ENCODE results near the gene MIOX. TPM values are rescaled to one million over a fixed set of nuclear protein-coding genes. Genes with fewer than 3 reads are reported as not detected.

Gene MIOX
- total RNA-seq, 4 donors from 2014 or later: not detected

GRCh38 chr22:50498322-50498890, 11.7 kb downstream of the MIOX start:
- no peak for TF ChIP-seq CTCF (IDR thresholded peaks at IDR 0.05)
- ATAC-seq (ENCODE audit: low FRiP score) (peak; percentile 74), DNase-seq (ENCODE audit: low spot score) (no peak)

GRCh38 chr22:50500452-50500851, 13.8 kb downstream of the MIOX start:
- no peak for DNase-seq (ENCODE audit: low spot score)
- TF ChIP-seq CTCF (IDR thresholded peaks at IDR 0.05): no peak
- ATAC-seq (ENCODE audit: low FRiP score): no peak

- DNase-seq (ENCODE audit: low spot score) (no peak), ATAC-seq (ENCODE audit: low FRiP score) (no peak)
- TF ChIP-seq CTCF (IDR thresholded peaks at IDR 0.05): no peak
Measured at GRCh38 chr22:50502096-50502495, 15.4 kb downstream of the MIOX start.

GRCh38 chr22:50502628-50503474, 16.2 kb downstream of the MIOX start:
- DNase-seq (ENCODE audit: low spot score) (no peak), ATAC-seq (ENCODE audit: low FRiP score) (no peak)
- no peak for TF ChIP-seq CTCF (IDR thresholded peaks at IDR 0.05)

GRCh38 chr22:50503475-50504145, 17.0 kb downstream of the MIOX start:
- DNase-seq (ENCODE audit: low spot score) (no peak), ATAC-seq (ENCODE audit: low FRiP score) (no peak)
- no peak for TF ChIP-seq CTCF (IDR thresholded peaks at IDR 0.05)

- no peak for ATAC-seq (ENCODE audit: low FRiP score)
Measured at GRCh38 chr22:50504369-50505211, 17.9 kb downstream of the MIOX start.

More at GRCh38 chr22:50504369-50505211, 17.9 kb downstream of the MIOX start:
- TF ChIP-seq CTCF (IDR thresholded peaks at IDR 0.05): no peak
- no peak for DNase-seq (ENCODE audit: low spot score)

Data from omental fat pad (tissue), 4 donors.